ENCODE data around the gene RNPEPL1. TPM values are rescaled to one million over a fixed set of nuclear protein-coding genes. Genes with fewer than 3 reads are reported as not detected.

The RNPEPL1 gene
- total and polyA plus RNA-seq, 10 of the 15 experiments (the other 5 are each of a cell fraction or from before 2014, with no cell fraction given): 0.24 to 49.5 (median 6.8) TPM

- CTCF ChIA-PET: no interaction called here
- in situ Hi-C loops (cut with MboI) (no loop called here), intact Hi-C loops (cut with micrococcal nuclease; ENCODE audit: unreplicated experiment) (no loop called here)
- 93% methylated on average over 14 of the region's 17 CpGs for WGBS (ENCODE audit: insufficient coverage, insufficient replicate concordance, low lambda C conversion rate, missing lambda C conversion rate)
- Histone ChIP-seq H3K4me3 (no peak overlapping the region), H2AFZ (ENCODE audit: control insufficient read depth, low read depth, low read length) (no peak overlapping the region), H3K4me2 (ENCODE audit: control insufficient read depth, insufficient read depth) (no peak overlapping the region), H3K4me1 (ENCODE audit: control insufficient read depth, insufficient read depth, low read length) (no peaks in the 10 kb centered on the region; the same call in 1 of the 2 replicates), H3K9me3 (replicated peaks; ENCODE audit: control insufficient read depth, insufficient read depth, low read length) (no peaks in the 10 kb centered on the region), H3K9ac (ENCODE audit: control insufficient read depth, insufficient read depth, low read length) (no peak overlapping the region), H3K36me3 (ENCODE audit: control insufficient read depth in 2 of 2, insufficient read depth in 2 of 2, low read length in 1 of 2) (peaks cover 0 to 25% of the 10 kb centered on the region in 2 experiments; a peak in 3 of 4 replicates), H4K20me1 (ENCODE audit: control insufficient read depth, insufficient read depth) (no peaks in the 10 kb centered on the region), H3K79me2 (ENCODE audit: control insufficient read depth, insufficient read depth, low read length) (no peaks in the 10 kb centered on the region), H3K27ac (ENCODE audit: control insufficient read depth, insufficient read depth) (no peak overlapping the region), H3K27me3 (replicated peaks in 1 of 2; ENCODE audit: control insufficient read depth in 2 of 2, insufficient read depth in 2 of 2, low read length in 1 of 2) (no peaks in the 10 kb centered on the region)
- DNase-seq (ENCODE audit: low read depth, low spot score) (no peak), ATAC-seq (no peak), FAIRE-seq (no peak)
- SMC1A ChIA-PET (ENCODE audit: uncharacterized antibody, unreplicated experiment): no interaction called here
- RAD21 ChIA-PET (ENCODE audit: unreplicated experiment): no interaction called here
- no peak for TF ChIP-seq SPI1 (IDR thresholded peaks at IDR 0.05; ENCODE audit: borderline replicate concordance, insufficient read depth, low read depth, low read length)
- TF ChIP-seq ZZZ3 (IDR thresholded peaks at IDR 0.05; ENCODE audit: control insufficient read depth, insufficient read length, low read depth): no peak
- TF ChIP-seq RCOR1 (conservative IDR thresholded peaks at IDR 0.05; ENCODE audit: low read depth, low read length): no peak
- TF ChIP-seq SREBF1 (IDR thresholded peaks at IDR 0.05; ENCODE audit: low read length): no peak
- no peak for TF ChIP-seq FOXM1 (IDR thresholded peaks at IDR 0.05; ENCODE audit: low read depth, low read length)
- TF ChIP-seq KLF5 (IDR thresholded peaks at IDR 0.05; ENCODE audit: partially characterized antibody): no peak
- TF ChIP-seq PML (IDR thresholded peaks at IDR 0.05; ENCODE audit: low read length): no peak
- BruUV-seq (replicated peaks): no TSS peak
- POLR2A ChIA-PET: no interaction called here
Observed at GRCh38 chr2:240596080-240596460, 27.8 kb downstream of the RNPEPL1 start.

- SMC1A ChIA-PET (ENCODE audit: uncharacterized antibody, unreplicated experiment): no interaction called here
- H4K20me1 ChIP-seq (ENCODE audit: control insufficient read depth, insufficient read depth): no peaks in the 10 kb centered on the region
- no peak for DNase-seq (ENCODE audit: low read depth, low spot score)
- H3K4me1 ChIP-seq (ENCODE audit: control insufficient read depth, insufficient read depth, low read length): no peaks in the 10 kb centered on the region; the same call in 1 of the 2 replicates
- TF ChIP-seq SMAD5 (IDR thresholded peaks at IDR 0.05; ENCODE audit: low read depth) (no peak), SPI1 (IDR thresholded peaks at IDR 0.05; ENCODE audit: borderline replicate concordance, insufficient read depth, low read depth, low read length) (no peak), CHD1 (IDR thresholded peaks at IDR 0.05; ENCODE audit: low read depth, low read length) (no peak), CBX5 (IDR thresholded peaks at IDR 0.05; ENCODE audit: low read depth) (no peak), ZNF24 (IDR thresholded peaks at IDR 0.05) (no peak)
- no peaks in the 10 kb centered on the region for H3K79me2 ChIP-seq (ENCODE audit: control insufficient read depth, insufficient read depth, low read length)
- no peak overlapping the region for H3K4me2 ChIP-seq (ENCODE audit: control insufficient read depth, insufficient read depth)
- no peak overlapping the region for H2AFZ ChIP-seq (ENCODE audit: control insufficient read depth, low read depth, low read length)
- H3K36me3 ChIP-seq (ENCODE audit: control insufficient read depth in 2 of 2, insufficient read depth in 2 of 2, low read length in 1 of 2): peaks cover 0 to 25% of the 10 kb centered on the region in 2 experiments; a peak in 3 of 4 replicates
- no peak overlapping the region for H3K27ac ChIP-seq (ENCODE audit: control insufficient read depth, insufficient read depth)
- no peaks in the 10 kb centered on the region for H3K27me3 ChIP-seq (replicated peaks in 1 of 2; ENCODE audit: control insufficient read depth in 2 of 2, insufficient read depth in 2 of 2, low read length in 1 of 2)
- CTCF ChIA-PET: no interaction called here
- ATAC-seq: no peak
- RAD21 ChIA-PET (ENCODE audit: unreplicated experiment): no interaction called here
- POLR2A ChIA-PET: no interaction called here
- no TSS peak for BruUV-seq (replicated peaks)
- H3K4me3 ChIP-seq: no peak overlapping the region
- H3K9me3 ChIP-seq (replicated peaks; ENCODE audit: control insufficient read depth, insufficient read depth, low read length): no peaks in the 10 kb centered on the region
- no peak overlapping the region for H3K9ac ChIP-seq (ENCODE audit: control insufficient read depth, insufficient read depth, low read length)
- in situ Hi-C loops (cut with MboI) (no loop called here), intact Hi-C loops (cut with micrococcal nuclease; ENCODE audit: unreplicated experiment) (no loop called here)
- WGBS (ENCODE audit: insufficient coverage, insufficient replicate concordance, low lambda C conversion rate, missing lambda C conversion rate): 85% methylated on average over 23 of the region's 23 CpGs
- no peak for FAIRE-seq
Observed at GRCh38 chr2:240596491-240596931, 28.2 kb downstream of the RNPEPL1 start.

All from GM12878 (cell line).